ENCODE data around the gene RAMP1. TPM values are rescaled to one million over a fixed set of nuclear protein-coding genes. Genes with fewer than 3 reads are reported as not detected.

RAMP1 gene
- total RNA-seq, 1 donor from 2014 or later: 176 TPM

- Mint-ChIP-seq H3K9me3 (ENCODE audit: low read depth) (no peaks in the 10 kb centered on the region), H3K4me3 (ENCODE audit: unreplicated experiment) (peak overlapping the region; percentile 73), H3K27ac (ENCODE audit: unreplicated experiment) (peak overlapping the region; percentile 93), H3K4me1 (ENCODE audit: low read depth) (peaks cover 54% of the 10 kb centered on the region), H3K36me3 (ENCODE audit: low read depth) (no peaks in the 10 kb centered on the region), H3K27me3 (ENCODE audit: low read depth) (no peaks in the 10 kb centered on the region)
- DNase-seq (ENCODE audit: low spot score): no peak
- TF ChIP-seq CTCF (IDR thresholded peaks at IDR 0.05): peak; percentile 94
These were observed 935 bp upstream of the RAMP1 start for GRCh38 chr2:237858294-237859081.

DNA sequence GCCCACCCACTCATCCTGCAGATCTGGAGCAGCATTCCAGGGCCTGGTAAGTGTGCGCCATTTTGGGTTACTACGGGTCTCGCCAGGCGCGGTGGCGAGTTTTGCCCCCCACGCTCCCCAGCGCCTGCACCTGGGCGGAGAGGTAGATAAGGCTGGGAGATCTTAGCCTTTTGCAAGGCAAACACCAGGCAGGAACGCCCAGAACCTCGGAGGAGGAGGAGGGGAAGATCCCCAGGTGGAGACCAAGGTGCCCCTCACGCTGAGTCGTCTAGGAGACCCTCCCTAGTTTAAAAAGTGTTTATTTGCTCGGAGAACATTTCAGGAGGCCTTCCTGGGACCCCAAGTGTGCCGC lies 365 bp upstream of the RAMP1 start:
- Mint-ChIP-seq H3K27ac (ENCODE audit: unreplicated experiment) (peak overlapping the region; percentile 93), H3K4me3 (ENCODE audit: unreplicated experiment) (peak overlapping the region; percentile 73), H3K4me1 (ENCODE audit: low read depth) (peaks cover 58% of the 10 kb centered on the region), H3K9me3 (ENCODE audit: low read depth) (no peaks in the 10 kb centered on the region), H3K27me3 (ENCODE audit: low read depth) (no peaks in the 10 kb centered on the region), H3K36me3 (ENCODE audit: low read depth) (no peaks in the 10 kb centered on the region)
- TF ChIP-seq CTCF (IDR thresholded peaks at IDR 0.05): no peak
- DNase-seq (ENCODE audit: low spot score): no peak

GRCh38 chr2:237860273-237860935 lies 981 bp downstream of the RAMP1 start:
- no peaks in the 10 kb centered on the region for H3K27me3 Mint-ChIP-seq (ENCODE audit: low read depth)
- peak overlapping the region; percentile 81 for H3K4me3 Mint-ChIP-seq (ENCODE audit: unreplicated experiment)
- H3K27ac Mint-ChIP-seq (ENCODE audit: unreplicated experiment): peak overlapping the region; percentile 77
- DNase-seq (ENCODE audit: low spot score): no peak
- no peak for TF ChIP-seq CTCF (IDR thresholded peaks at IDR 0.05)
- no peaks in the 10 kb centered on the region for H3K9me3 Mint-ChIP-seq (ENCODE audit: low read depth)
- no peaks in the 10 kb centered on the region for H3K36me3 Mint-ChIP-seq (ENCODE audit: low read depth)
- H3K4me1 Mint-ChIP-seq (ENCODE audit: low read depth): peaks cover 72% of the 10 kb centered on the region

DNA sequence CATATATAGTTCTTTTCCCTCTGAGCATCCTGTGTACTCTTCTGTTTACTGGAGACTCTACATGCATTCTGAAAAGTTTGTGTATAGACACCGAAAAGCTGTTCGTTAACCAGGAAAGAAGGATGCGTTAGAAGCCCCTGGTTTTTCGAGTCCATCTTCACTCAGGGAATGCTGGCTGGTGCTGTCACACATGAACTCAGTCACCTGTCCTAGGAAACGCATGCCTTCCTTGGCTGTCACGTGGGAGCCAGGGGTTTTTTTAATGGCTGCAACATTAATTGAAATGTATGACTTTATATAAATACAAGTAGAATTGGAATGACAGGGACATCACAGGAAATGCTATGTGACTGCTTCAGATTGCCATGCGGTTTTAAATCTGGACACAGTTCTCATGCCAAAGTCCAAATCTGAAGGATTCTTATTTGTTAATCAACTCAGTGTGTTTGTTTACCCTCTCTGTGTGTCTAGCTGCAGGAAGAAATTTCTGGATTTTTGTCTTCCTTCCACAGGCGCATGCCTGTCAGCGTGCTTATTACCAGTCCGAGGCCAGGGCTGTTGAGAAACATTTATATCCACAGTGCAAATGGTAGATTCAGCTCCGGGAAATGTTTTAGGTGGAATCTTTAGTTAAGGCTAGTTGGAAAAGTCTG lies 2.6 kb downstream of the RAMP1 start:
- Mint-ChIP-seq H3K36me3 (ENCODE audit: low read depth) (no peaks in the 10 kb centered on the region), H3K4me3 (ENCODE audit: unreplicated experiment) (peak overlapping the region; percentile 81), H3K9me3 (ENCODE audit: low read depth) (no peaks in the 10 kb centered on the region), H3K27me3 (ENCODE audit: low read depth) (no peaks in the 10 kb centered on the region), H3K4me1 (ENCODE audit: low read depth) (peaks cover 82% of the 10 kb centered on the region), H3K27ac (ENCODE audit: unreplicated experiment) (peak overlapping the region; percentile 77)
- no peak for DNase-seq (ENCODE audit: low spot score)
- TF ChIP-seq CTCF (IDR thresholded peaks at IDR 0.05): no peak

GRCh38 chr2:237862528-237862895 lies 3.1 kb downstream of the RAMP1 start:
- no peak for DNase-seq (ENCODE audit: low spot score)
- Mint-ChIP-seq H3K36me3 (ENCODE audit: low read depth) (no peaks in the 10 kb centered on the region), H3K27ac (ENCODE audit: unreplicated experiment) (peak overlapping the region; percentile 77), H3K27me3 (ENCODE audit: low read depth) (no peaks in the 10 kb centered on the region), H3K4me1 (ENCODE audit: low read depth) (peaks cover 85% of the 10 kb centered on the region), H3K9me3 (ENCODE audit: low read depth) (no peaks in the 10 kb centered on the region), H3K4me3 (ENCODE audit: unreplicated experiment) (no peak overlapping the region)
- no peak for TF ChIP-seq CTCF (IDR thresholded peaks at IDR 0.05)
